Left ventricle myocardium inferior (tissue), 1 donor: ENCODE measurements around the gene ATP11B. TPM values are rescaled to one million over a fixed set of nuclear protein-coding genes. Genes with fewer than 3 reads are reported as not detected.

ENCODE experiments used
- DNase-seq: peaks from one replicate; pipeline ENCODE4 v3.0.0-alpha.2; 2020
- H3K27ac ChIP-seq: fragments of 200-600 bp; replicated peaks from 2 replicates; pipeline ENCODE4 v1.8.0; 2021
- H3K27me3 ChIP-seq: fragments of 200-600 bp; 2 replicates; pipeline ENCODE4 v1.8.0; 2021; ENCODE audit warnings: low read depth
- H3K36me3 ChIP-seq: fragments of 200-600 bp; 2 replicates; pipeline ENCODE4 v1.8.0; 2021
- H3K4me1 ChIP-seq: fragments of 200-600 bp; 2 replicates; pipeline ENCODE4 v1.8.0; 2021
- H3K4me3 ChIP-seq: fragments of 200-600 bp; 2 replicates; pipeline ENCODE4 v1.8.0; 2021; ENCODE audit warnings: mild to moderate bottlenecking, moderate library complexity
- H3K9me3 ChIP-seq: fragments of 200-600 bp; replicated peaks from 2 replicates; pipeline ENCODE4 v1.8.0; 2021
- intact Hi-C: fragments of 100-400 bp; cut with micrococcal nuclease; formaldehyde crosslinking; loops from one replicate; pipeline ENCODE4 v1.11.0; 2022
- total RNA-seq: library from RNA; stranded (reverse); fragmentation: NEBNext Ultra II Directional; extraction: Animal tissue kit (Norgen Biotek cat#: 25700); gene quantifications from one replicate; pipeline ENCODE4 v1.2.1, GENCODE V29; 2021
- TF ChIP-seq, protein P1 (sequence below): fragments of 200-600 bp; IDR thresholded peaks from 2 replicates; pipeline ENCODE4 v1.8.0; 2021; ENCODE audit warnings: antibody characterized with exemption, mild to moderate bottlenecking, borderline replicate concordance
- donor health status: DM: no; HTN: yes; CAD: no; lungs with severe emphysema.

ATP11B gene
- total RNA-seq, 1 donor from 2014 or later: 32.4 TPM

DNA sequence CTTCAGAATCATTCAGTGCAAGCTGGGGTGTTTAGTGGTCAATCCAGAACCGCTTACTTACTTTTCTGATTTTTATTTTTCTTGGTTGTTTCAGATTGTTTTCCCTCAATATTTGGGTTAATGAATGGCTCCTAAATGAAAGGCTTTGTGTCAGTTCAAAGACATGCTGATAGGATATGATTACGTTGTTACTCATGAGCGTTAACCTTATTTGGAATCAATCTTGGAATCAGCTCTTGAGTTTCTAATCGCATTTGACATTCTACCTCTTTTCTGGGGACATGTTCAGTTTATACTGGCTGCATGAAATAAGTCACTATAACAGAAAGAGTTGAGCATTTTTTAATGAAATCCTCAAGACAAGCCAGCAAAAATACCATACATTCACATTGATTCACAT is 50.2 kb downstream of the ATP11B start:
- DNase-seq: no peak
- TF ChIP-seq, protein P1, sequence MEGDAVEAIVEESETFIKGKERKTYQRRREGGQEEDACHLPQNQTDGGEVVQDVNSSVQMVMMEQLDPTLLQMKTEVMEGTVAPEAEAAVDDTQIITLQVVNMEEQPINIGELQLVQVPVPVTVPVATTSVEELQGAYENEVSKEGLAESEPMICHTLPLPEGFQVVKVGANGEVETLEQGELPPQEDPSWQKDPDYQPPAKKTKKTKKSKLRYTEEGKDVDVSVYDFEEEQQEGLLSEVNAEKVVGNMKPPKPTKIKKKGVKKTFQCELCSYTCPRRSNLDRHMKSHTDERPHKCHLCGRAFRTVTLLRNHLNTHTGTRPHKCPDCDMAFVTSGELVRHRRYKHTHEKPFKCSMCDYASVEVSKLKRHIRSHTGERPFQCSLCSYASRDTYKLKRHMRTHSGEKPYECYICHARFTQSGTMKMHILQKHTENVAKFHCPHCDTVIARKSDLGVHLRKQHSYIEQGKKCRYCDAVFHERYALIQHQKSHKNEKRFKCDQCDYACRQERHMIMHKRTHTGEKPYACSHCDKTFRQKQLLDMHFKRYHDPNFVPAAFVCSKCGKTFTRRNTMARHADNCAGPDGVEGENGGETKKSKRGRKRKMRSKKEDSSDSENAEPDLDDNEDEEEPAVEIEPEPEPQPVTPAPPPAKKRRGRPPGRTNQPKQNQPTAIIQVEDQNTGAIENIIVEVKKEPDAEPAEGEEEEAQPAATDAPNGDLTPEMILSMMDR: no peak
- intact Hi-C loops: no loop called here
- Histone ChIP-seq H3K9me3 (no peaks in the 10 kb centered on the region), H3K27me3 (no peaks in the 10 kb centered on the region), H3K4me3 (no peak overlapping the region), H3K4me1 (no peaks in the 10 kb centered on the region), H3K36me3 (peaks cover 50% of the 10 kb centered on the region), H3K27ac (no peak overlapping the region)

DNA sequence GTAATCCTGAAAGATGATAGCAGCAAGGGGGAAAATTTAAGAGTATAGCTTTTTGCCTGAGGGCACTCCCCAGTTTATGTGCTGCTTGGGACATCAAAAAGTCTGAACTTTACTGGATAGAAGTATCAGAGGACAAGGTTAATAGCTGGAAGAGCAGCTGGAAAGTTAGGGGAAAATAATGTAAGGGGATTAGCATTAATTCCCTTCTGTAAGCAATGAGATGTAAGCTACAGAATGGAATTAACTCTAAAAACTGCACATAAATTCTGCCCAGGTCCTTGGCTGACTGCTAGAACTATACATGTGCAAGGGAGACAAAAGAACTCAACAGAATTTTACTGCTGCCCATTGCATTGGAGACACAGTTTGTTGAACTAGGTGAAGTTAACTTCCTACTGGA is 55.6 kb downstream of the ATP11B start:
- Histone ChIP-seq H3K9me3 (no peaks in the 10 kb centered on the region), H3K36me3 (peaks cover 86% of the 10 kb centered on the region), H3K4me1 (no peaks in the 10 kb centered on the region), H3K4me3 (no peak overlapping the region), H3K27ac (no peak overlapping the region), H3K27me3 (no peaks in the 10 kb centered on the region)
- DNase-seq: no peak
- TF ChIP-seq, protein P1: no peak
- intact Hi-C loops: no loop called here

DNA sequence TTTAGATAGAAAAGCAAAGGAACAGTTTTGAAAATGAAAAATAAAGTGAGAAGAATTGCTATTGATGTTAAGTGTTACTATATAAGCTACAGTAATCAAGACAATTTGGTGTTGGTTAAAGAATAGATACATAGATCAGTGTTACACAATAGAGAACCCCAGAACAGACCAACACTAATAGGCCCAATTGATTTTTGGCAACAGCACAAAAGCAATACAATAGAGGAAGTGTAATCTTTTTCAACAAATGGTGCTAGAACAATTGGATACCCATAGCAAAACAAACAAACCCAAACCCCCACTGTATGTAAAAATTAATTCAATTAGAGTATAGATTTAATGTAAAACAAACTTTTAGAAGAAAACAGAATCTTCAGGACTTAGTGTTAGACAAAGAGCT is 61.8 kb downstream of the ATP11B start:
- intact Hi-C loops: no loop called here
- Histone ChIP-seq H3K4me1 (no peaks in the 10 kb centered on the region), H3K27me3 (no peaks in the 10 kb centered on the region), H3K4me3 (no peak overlapping the region), H3K27ac (no peak overlapping the region), H3K9me3 (no peaks in the 10 kb centered on the region), H3K36me3 (peaks cover 70% of the 10 kb centered on the region)
- DNase-seq: no peak
- TF ChIP-seq, protein P1: no peak

DNA sequence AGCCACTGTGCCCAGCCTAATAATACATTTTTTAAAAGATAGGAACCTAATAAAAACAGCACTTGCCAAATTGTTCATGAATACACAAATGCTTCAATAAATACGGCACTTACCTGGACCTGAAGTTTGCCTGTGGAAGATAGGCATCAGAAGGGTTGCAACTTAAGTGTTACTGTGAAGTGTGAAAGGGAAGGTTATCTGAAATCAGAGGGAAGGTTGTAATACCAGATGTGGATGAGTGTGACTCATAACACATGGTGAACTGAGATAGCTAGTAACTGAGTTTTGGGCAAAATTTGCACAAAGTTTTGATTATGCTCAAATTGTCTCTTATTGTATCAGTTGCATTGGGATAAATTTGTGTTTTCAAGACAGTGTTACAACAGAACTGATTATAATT is 68.0 kb downstream of the ATP11B start:
- no peaks in the 10 kb centered on the region for H3K27me3 ChIP-seq
- peaks cover 68% of the 10 kb centered on the region for H3K36me3 ChIP-seq
- intact Hi-C loops: no loop called here
- DNase-seq: no peak
- H3K9me3 ChIP-seq: no peaks in the 10 kb centered on the region
- no peak overlapping the region for H3K4me3 ChIP-seq
- no peak overlapping the region for H3K27ac ChIP-seq
- no peaks in the 10 kb centered on the region for H3K4me1 ChIP-seq
- TF ChIP-seq, protein P1: no peak

- TF ChIP-seq, protein P1: no peak
- Histone ChIP-seq H3K36me3 (peaks cover 68% of the 10 kb centered on the region), H3K27ac (no peak overlapping the region), H3K4me3 (no peak overlapping the region), H3K9me3 (no peaks in the 10 kb centered on the region), H3K27me3 (no peaks in the 10 kb centered on the region), H3K4me1 (no peaks in the 10 kb centered on the region)
- intact Hi-C loops: no loop called here
- no peak for DNase-seq
Measured at GRCh38 chr3:182862159-182862860, 69.0 kb downstream of the ATP11B start.
